Mesothelial cell of epicardium (in vitro differentiated cells): ENCODE measurements around the gene WDR46. TPM values are rescaled to one million over a fixed set of nuclear protein-coding genes. Genes with fewer than 3 reads are reported as not detected.

Source experiments
- DNase-seq, 2 experiments: peaks; one replicate each; pipeline ENCODE4 v3.0.0; 2021; ENCODE audit warnings: low spot score in 2 of 2; ENCODE audit not compliant: unreplicated experiment in 2 of 2
- H3K27ac Mint-ChIP-seq: 2 replicates; pipeline ENCODE4 v1.8.0; 2021; ENCODE audit warnings: mixed read lengths
- H3K27me3 Mint-ChIP-seq: 2 replicates; pipeline ENCODE4 v1.8.0; 2021; ENCODE audit warnings: low read depth, mixed read lengths
- H3K36me3 Mint-ChIP-seq: 2 replicates; pipeline ENCODE4 v1.8.0; 2021; ENCODE audit warnings: mixed read lengths
- H3K4me1 Mint-ChIP-seq: 2 replicates; pipeline ENCODE4 v1.8.0; 2021; ENCODE audit warnings: mixed read lengths
- H3K4me3 Mint-ChIP-seq: 2 replicates; pipeline ENCODE4 v1.8.0; 2021; ENCODE audit warnings: mild to moderate bottlenecking, moderate library complexity, mixed read lengths
- H3K9me3 Mint-ChIP-seq: 2 replicates; pipeline ENCODE4 v1.8.0; 2021; ENCODE audit warnings: mixed read lengths
- total RNA-seq: library from RNA; stranded (reverse); gene quantifications from 3 replicates; pipeline ENCODE4 v1.2.1, GENCODE V29; 2021
- TF ChIP-seq, protein P1 (sequence below): fragments of 200-600 bp; sonication (generic); IDR thresholded peaks from one replicate; pipeline ENCODE4 v1.5.0; 2021; ENCODE audit warnings: antibody characterized with exemption; ENCODE audit not compliant: unreplicated experiment

The WDR46 gene
- total RNA-seq, 1 donor from 2014 or later: 46.2 TPM

- Mint-ChIP-seq H3K9me3 (no peaks in the 10 kb centered on the region), H3K27me3 (peaks cover 5% of the 10 kb centered on the region), H3K4me1 (peaks cover 1% of the 10 kb centered on the region), H3K27ac (no peak overlapping the region), H3K4me3 (no peak overlapping the region), H3K36me3 (no peaks in the 10 kb centered on the region)
- TF ChIP-seq, protein P1, sequence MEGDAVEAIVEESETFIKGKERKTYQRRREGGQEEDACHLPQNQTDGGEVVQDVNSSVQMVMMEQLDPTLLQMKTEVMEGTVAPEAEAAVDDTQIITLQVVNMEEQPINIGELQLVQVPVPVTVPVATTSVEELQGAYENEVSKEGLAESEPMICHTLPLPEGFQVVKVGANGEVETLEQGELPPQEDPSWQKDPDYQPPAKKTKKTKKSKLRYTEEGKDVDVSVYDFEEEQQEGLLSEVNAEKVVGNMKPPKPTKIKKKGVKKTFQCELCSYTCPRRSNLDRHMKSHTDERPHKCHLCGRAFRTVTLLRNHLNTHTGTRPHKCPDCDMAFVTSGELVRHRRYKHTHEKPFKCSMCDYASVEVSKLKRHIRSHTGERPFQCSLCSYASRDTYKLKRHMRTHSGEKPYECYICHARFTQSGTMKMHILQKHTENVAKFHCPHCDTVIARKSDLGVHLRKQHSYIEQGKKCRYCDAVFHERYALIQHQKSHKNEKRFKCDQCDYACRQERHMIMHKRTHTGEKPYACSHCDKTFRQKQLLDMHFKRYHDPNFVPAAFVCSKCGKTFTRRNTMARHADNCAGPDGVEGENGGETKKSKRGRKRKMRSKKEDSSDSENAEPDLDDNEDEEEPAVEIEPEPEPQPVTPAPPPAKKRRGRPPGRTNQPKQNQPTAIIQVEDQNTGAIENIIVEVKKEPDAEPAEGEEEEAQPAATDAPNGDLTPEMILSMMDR: no peak
- no peak for DNase-seq
These were observed 40.0 kb upstream of the WDR46 start for GRCh38 chr6:33329058-33329457.

DNA sequence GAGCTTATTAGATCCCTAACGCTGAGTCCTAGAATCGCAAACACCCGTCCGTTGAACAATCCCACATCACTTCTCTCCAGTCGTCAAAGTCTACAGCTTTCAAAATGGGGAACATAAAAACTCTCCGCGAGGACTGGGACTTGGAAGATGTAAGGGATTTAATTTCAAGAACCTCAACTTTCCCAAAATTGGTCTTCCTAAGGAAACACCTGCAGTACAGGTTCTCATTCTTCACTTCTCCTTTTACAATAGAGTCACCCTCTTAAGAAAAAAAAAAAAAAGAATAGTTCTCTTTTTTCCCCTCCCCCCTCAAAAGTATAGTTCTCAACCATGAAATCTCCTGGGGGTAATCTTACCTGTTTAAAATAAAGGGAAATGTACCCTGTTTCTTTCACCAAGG lies 35.1 kb upstream of the WDR46 start:
- Mint-ChIP-seq H3K27ac (no peak overlapping the region), H3K27me3 (no peaks in the 10 kb centered on the region), H3K4me1 (peaks cover 42% of the 10 kb centered on the region), H3K36me3 (peaks cover 14% of the 10 kb centered on the region), H3K4me3 (peak overlapping the region; percentile 90), H3K9me3 (no peaks in the 10 kb centered on the region)
- DNase-seq: no peak
- TF ChIP-seq, protein P1: no peak

- Mint-ChIP-seq H3K27ac (peak overlapping the region; percentile 97), H3K27me3 (no peaks in the 10 kb centered on the region), H3K36me3 (peaks cover 18% of the 10 kb centered on the region), H3K4me3 (peak overlapping the region; percentile 90), H3K4me1 (peaks cover 46% of the 10 kb centered on the region), H3K9me3 (no peaks in the 10 kb centered on the region)
- TF ChIP-seq, protein P1: no peak
- no peak for DNase-seq
These were observed 34.5 kb upstream of the WDR46 start for GRCh38 chr6:33323623-33323948.

GRCh38 chr6:33321227-33321626 lies 32.2 kb upstream of the WDR46 start:
- TF ChIP-seq, protein P1: no peak
- Mint-ChIP-seq H3K9me3 (no peaks in the 10 kb centered on the region), H3K27ac (peak overlapping the region; percentile 44), H3K4me1 (peaks cover 64% of the 10 kb centered on the region), H3K27me3 (no peaks in the 10 kb centered on the region), H3K4me3 (peak overlapping the region; percentile 57), H3K36me3 (peaks cover 19% of the 10 kb centered on the region)
- DNase-seq: no peak

GRCh38 chr6:33320315-33321181 lies 31.5 kb upstream of the WDR46 start:
- H3K36me3 Mint-ChIP-seq: peaks cover 21% of the 10 kb centered on the region
- DNase-seq: no peak
- peak overlapping the region; percentile 21 for H3K27ac Mint-ChIP-seq
- peaks cover 65% of the 10 kb centered on the region for H3K4me1 Mint-ChIP-seq
- no peaks in the 10 kb centered on the region for H3K9me3 Mint-ChIP-seq
- H3K4me3 Mint-ChIP-seq: peak overlapping the region; percentile 57
- TF ChIP-seq, protein P1: no peak
- H3K27me3 Mint-ChIP-seq: no peaks in the 10 kb centered on the region
